Astrocyte (in vitro differentiated cells and primary cell): ENCODE data around the gene RNF212.

Experiments
- CTCF ChIP-seq: IDR thresholded peaks from 2 replicates; pipeline ENCODE4 v1.5.1; 2011; ENCODE audit warnings: low read depth, mild to moderate bottlenecking, inconsistent platforms, low read length, moderate library complexity; ENCODE audit not compliant: insufficient read depth
- EZH2 ChIP-seq: IDR thresholded peaks from 2 replicates; pipeline ENCODE4 v1.6.1; 2012; ENCODE audit warnings: mild to moderate bottlenecking, low read length, inconsistent platforms; ENCODE audit not compliant: insufficient read depth

GRCh38 chr4:1156069-1156468 lies 42.7 kb upstream of the RNF212 start:
- TF ChIP-seq CTCF (no peak), EZH2 (no peak)
